GM18519 (cell line): ENCODE measurements around the gene CLEC20A.

Experiments
- ATAC-seq: cut with Tn5 transposase; IDR thresholded peaks from one replicate; pipeline ENCODE4 v1.9.1; 2021; ENCODE audit warnings: mild to moderate bottlenecking, moderate library complexity; ENCODE audit not compliant: unreplicated experiment, low FRiP score

Gene CLEC20A

GRCh38 chr1:178496410-178497135 is at the start of gene CLEC20A:
CLEC20A (minus strand) TSS chr1:178496964; CDS start chr1:178496939, 25 bp downstream.
- ATAC-seq: no peak

- ATAC-seq: no peak
These were observed 47.8 kb upstream of the CLEC20A start for GRCh38 chr1:178544531-178544930.

GRCh38 chr1:178543290-178543607 is 46.5 kb upstream of the CLEC20A start:
- ATAC-seq: peak; percentile 32

- ATAC-seq: peak; percentile 62
These were observed 46.0 kb upstream of the CLEC20A start for GRCh38 chr1:178542554-178543289.

GRCh38 chr1:178541829-178542553 is 45.2 kb upstream of the CLEC20A start:
- ATAC-seq: peak; percentile 24

- no peak for ATAC-seq
These were observed 44.6 kb upstream of the CLEC20A start for GRCh38 chr1:178541379-178541778.

- no peak for ATAC-seq
These were observed 43.9 kb upstream of the CLEC20A start for GRCh38 chr1:178540646-178541045.

GRCh38 chr1:178540204-178540603 is 43.4 kb upstream of the CLEC20A start:
- no peak for ATAC-seq

- no peak for ATAC-seq
These were observed 42.5 kb upstream of the CLEC20A start for GRCh38 chr1:178539291-178539690.

GRCh38 chr1:178538192-178538916 is 41.6 kb upstream of the CLEC20A start:
- ATAC-seq: no peak

GRCh38 chr1:178537382-178538090 is 40.8 kb upstream of the CLEC20A start:
- ATAC-seq: no peak

- ATAC-seq: no peak
These were observed 40.1 kb upstream of the CLEC20A start for GRCh38 chr1:178536844-178537371.

- no peak for ATAC-seq
These were observed 39.6 kb upstream of the CLEC20A start for GRCh38 chr1:178536329-178536728.

- ATAC-seq: no peak
These were observed 37.5 kb upstream of the CLEC20A start for GRCh38 chr1:178534137-178534868.

- no peak for ATAC-seq
These were observed 36.6 kb upstream of the CLEC20A start for GRCh38 chr1:178533121-178533946.

- ATAC-seq: no peak
These were observed 35.6 kb upstream of the CLEC20A start for GRCh38 chr1:178532392-178532791.

GRCh38 chr1:178531887-178532286 is 35.1 kb upstream of the CLEC20A start:
- no peak for ATAC-seq

- ATAC-seq: no peak
These were observed 33.7 kb upstream of the CLEC20A start for GRCh38 chr1:178530502-178530901.
